Endothelial cell (in vitro differentiated cells): ENCODE results near the gene STAT5B. TPM values are rescaled to one million over a fixed set of nuclear protein-coding genes. Genes with fewer than 3 reads are reported as not detected.

ENCODE experiments used
- DNase-seq: peaks from one replicate; pipeline ENCODE4 v3.0.0; 2021; ENCODE audit warnings: low spot score
- H3K27ac Mint-ChIP-seq: one replicate; pipeline ENCODE4 v1.8.0; 2021; ENCODE audit warnings: mixed read lengths, inconsistent platforms; ENCODE audit not compliant: unreplicated experiment
- H3K27me3 Mint-ChIP-seq: one replicate; pipeline ENCODE4 v1.8.0; 2021; ENCODE audit warnings: mild to moderate bottlenecking, moderate library complexity, mixed read lengths, inconsistent platforms; ENCODE audit not compliant: unreplicated experiment
- H3K36me3 Mint-ChIP-seq: one replicate; pipeline ENCODE4 v1.8.0; 2021; ENCODE audit warnings: mild to moderate bottlenecking, low read depth, mixed read lengths, inconsistent platforms; ENCODE audit not compliant: unreplicated experiment
- H3K4me1 Mint-ChIP-seq: one replicate; pipeline ENCODE4 v1.8.0; 2021; ENCODE audit warnings: mild to moderate bottlenecking, mixed read lengths, inconsistent platforms; ENCODE audit not compliant: unreplicated experiment
- H3K4me3 Mint-ChIP-seq: one replicate; pipeline ENCODE4 v1.8.0; 2021; ENCODE audit warnings: mild to moderate bottlenecking, mixed read lengths, inconsistent platforms; ENCODE audit not compliant: unreplicated experiment
- H3K9me3 Mint-ChIP-seq: one replicate; pipeline ENCODE4 v1.8.0; 2021; ENCODE audit warnings: mixed read lengths, inconsistent platforms; ENCODE audit not compliant: unreplicated experiment
- CTCF ChIP-seq: fragments of 200-600 bp; sonication (generic); IDR thresholded peaks from one replicate; pipeline ENCODE4 v1.5.0; 2021; ENCODE audit warnings: antibody characterized with exemption; ENCODE audit not compliant: unreplicated experiment
- total RNA-seq: library from RNA; stranded (reverse); fragmentation: NEBNext Ultra II Directional; extraction: Animal tissue kit (Norgen Biotek cat#: 25700); gene quantifications from one replicate; pipeline ENCODE4 v1.2.1, GENCODE V29; 2021; ENCODE audit not compliant: unreplicated experiment

STAT5B gene
- total RNA-seq, 1 donor from 2014 or later, result 40.2 TPM

DNA sequence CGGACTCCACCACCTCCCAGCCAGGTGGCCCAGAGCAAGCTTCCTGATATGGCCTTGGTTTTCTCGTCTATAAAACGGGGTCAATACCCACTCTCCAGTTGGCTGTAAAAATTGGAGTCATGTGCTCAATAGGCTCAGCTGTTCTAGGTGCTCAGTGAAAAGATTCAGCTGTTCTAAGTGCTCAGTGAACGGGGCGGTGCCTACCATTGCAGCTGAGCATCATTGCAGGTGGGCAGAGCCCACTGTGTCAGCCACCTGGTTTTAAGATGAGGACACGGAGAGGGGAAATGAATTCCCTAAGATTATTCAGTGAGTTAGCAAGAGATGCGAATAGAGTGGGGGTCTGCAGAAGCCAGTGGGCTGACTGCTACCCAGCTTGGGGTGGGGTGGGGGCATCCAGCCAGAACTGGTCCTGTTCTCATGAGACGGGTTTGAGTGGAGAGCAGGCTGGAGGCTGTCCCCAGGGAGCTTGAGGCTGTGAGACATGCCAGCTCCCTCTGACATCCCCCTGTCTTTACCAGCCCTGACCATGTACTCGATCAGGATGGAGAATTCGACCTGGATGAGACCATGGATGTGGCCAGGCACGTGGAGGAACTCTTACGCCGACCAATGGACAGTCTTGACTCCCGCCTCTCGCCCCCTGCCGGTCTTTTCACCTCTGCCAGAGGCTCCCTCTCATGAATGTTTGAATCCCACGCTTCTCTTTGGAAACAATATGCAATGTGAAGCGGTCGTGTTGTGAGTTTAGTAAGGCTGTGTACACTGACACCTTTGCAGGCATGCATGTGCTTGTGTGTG lies 34.0 kb upstream of the STAT5B start:
- Mint-ChIP-seq H3K9me3 (no peaks in the 10 kb centered on the region), H3K27ac (no peak overlapping the region), H3K27me3 (peaks cover 8% of the 10 kb centered on the region), H3K4me1 (peaks cover 24% of the 10 kb centered on the region), H3K36me3 (peaks cover 53% of the 10 kb centered on the region), H3K4me3 (no peak overlapping the region)
- TF ChIP-seq CTCF, result no peak
- DNase-seq, result no peak

GRCh38 chr17:42309142-42309541 lies 33.0 kb upstream of the STAT5B start:
- peaks cover 8% of the 10 kb centered on the region for H3K27me3 Mint-ChIP-seq
- H3K36me3 Mint-ChIP-seq, result peaks cover 60% of the 10 kb centered on the region
- no peak for DNase-seq
- peaks cover 20% of the 10 kb centered on the region for H3K4me1 Mint-ChIP-seq
- peak overlapping the region; percentile 32 for H3K27ac Mint-ChIP-seq
- no peak overlapping the region for H3K4me3 Mint-ChIP-seq
- no peaks in the 10 kb centered on the region for H3K9me3 Mint-ChIP-seq
- no peak for TF ChIP-seq CTCF

DNA sequence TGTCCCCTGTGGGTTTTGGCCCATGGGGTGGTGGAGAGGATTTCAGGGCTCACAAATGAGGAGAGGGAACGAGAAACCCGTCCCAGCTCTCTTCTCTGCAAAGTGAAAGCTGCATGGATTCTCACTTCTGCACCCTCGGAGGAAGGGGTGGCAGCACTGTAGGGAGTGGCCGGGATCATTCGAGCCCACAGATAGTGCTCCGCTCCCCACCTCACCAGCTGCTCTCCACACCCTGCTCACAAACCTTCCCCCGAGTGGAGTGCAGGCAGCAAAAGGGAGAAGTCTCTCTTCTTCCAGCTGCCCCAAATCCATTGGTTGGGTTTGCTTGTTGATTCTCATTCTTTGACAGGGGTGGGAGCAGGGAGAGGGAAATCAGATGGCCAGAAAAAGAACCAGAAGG lies 32.3 kb upstream of the STAT5B start:
- Mint-ChIP-seq H3K27me3 (peaks cover 8% of the 10 kb centered on the region), H3K4me3 (no peak overlapping the region), H3K27ac (peak overlapping the region; percentile 42), H3K4me1 (peaks cover 13% of the 10 kb centered on the region), H3K36me3 (peaks cover 62% of the 10 kb centered on the region), H3K9me3 (no peaks in the 10 kb centered on the region)
- no peak for TF ChIP-seq CTCF
- DNase-seq, result no peak

- peak overlapping the region; percentile 19 for H3K4me3 Mint-ChIP-seq
- no peak overlapping the region for H3K27ac Mint-ChIP-seq
- peaks cover 59% of the 10 kb centered on the region for H3K36me3 Mint-ChIP-seq
- no peaks in the 10 kb centered on the region for H3K9me3 Mint-ChIP-seq
- no peak for DNase-seq
- H3K4me1 Mint-ChIP-seq, result peaks cover 11% of the 10 kb centered on the region
- TF ChIP-seq CTCF, result no peak
- H3K27me3 Mint-ChIP-seq, result peaks cover 6% of the 10 kb centered on the region
These were observed 31.3 kb upstream of the STAT5B start for GRCh38 chr17:42307362-42307927.

GRCh38 chr17:42306385-42306667 lies 30.1 kb upstream of the STAT5B start:
- no peak for DNase-seq
- peaks cover 63% of the 10 kb centered on the region for H3K36me3 Mint-ChIP-seq
- no peak overlapping the region for H3K27ac Mint-ChIP-seq
- H3K27me3 Mint-ChIP-seq, result peaks cover 10% of the 10 kb centered on the region
- TF ChIP-seq CTCF, result no peak
- no peaks in the 10 kb centered on the region for H3K9me3 Mint-ChIP-seq
- peaks cover 4% of the 10 kb centered on the region for H3K4me1 Mint-ChIP-seq
- H3K4me3 Mint-ChIP-seq, result no peak overlapping the region
